OCI-LY3 (cell line): Measurements from ENCODE around the gene HOXA1.

Experiments
- CTCF ChIP-seq: fragments of 200-600, 300-600 bp; sonication (generic); IDR thresholded peaks from 2 replicates; pipeline ENCODE4 v1.5.1; 2014; ENCODE audit warnings: antibody characterized with exemption, low read length, low read depth
- EZH2phosphoT487 ChIP-seq: fragments of 200-600 bp; shearing (Covaris generic); IDR thresholded peaks from 2 replicates; pipeline ENCODE4 v1.6.1; 2018; ENCODE audit warnings: antibody characterized with exemption, mixed run types, low read depth

DNA sequence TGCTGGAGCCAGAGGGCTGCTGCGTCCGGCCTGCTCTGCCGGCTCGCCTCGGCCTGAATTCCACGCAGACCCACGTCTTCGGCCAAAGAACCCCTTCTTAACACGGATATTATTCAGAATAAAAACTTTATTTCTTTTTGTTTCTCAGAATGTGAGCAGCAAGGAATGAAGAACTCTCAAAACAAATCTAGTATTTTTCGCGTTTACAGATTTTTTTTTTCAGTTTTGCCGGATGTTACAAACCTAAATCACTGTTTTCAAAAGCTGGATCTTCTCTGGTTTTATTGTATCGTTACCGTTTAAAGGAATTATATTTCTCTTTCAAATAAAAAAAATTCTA is 11.1 kb upstream of the HOXA1 start:
- TF ChIP-seq CTCF: no peak
- TF ChIP-seq EZH2phosphoT487: no peak
